SK-N-SH (cell line): ENCODE measurements around the gene NPTX1. TPM values are rescaled to one million over a fixed set of nuclear protein-coding genes. Genes with fewer than 3 reads are reported as not detected.

Experiments used
- CTCF ChIA-PET: fragments of 300-600, 350-600 bp; formaldehyde crosslinking; extraction: SDS; loops from one replicate; lab custom pipeline; 2021; lab: Yijun Ruan, JAX
- POLR2A ChIA-PET: fragments of 350-600 bp; sonication (Branson Sonifier 250); formaldehyde crosslinking; extraction: SDS; loops from one replicate; lab custom pipeline; 2020; ENCODE audit warnings: antibody characterized with exemption, inconsistent platforms; lab: Yijun Ruan, JAX
- DNase-seq: peaks from one replicate; pipeline ENCODE4 v3.0.0; 2012
- H2AFZ ChIP-seq: fragments of 200-600 bp; sonication (generic); 2 replicates; pipeline ENCODE4 v1.8.1; 2016; ENCODE audit warnings: antibody characterized with exemption, mild to moderate bottlenecking, low read depth
- H3F3A ChIP-seq: fragments of 200-600 bp; sonication (generic); replicated peaks from 2 replicates; pipeline ENCODE3; 2016; ENCODE audit warnings: antibody characterized with exemption, mild to moderate bottlenecking; ENCODE audit not compliant: insufficient read depth
- H3K27ac ChIP-seq, 2 experiments: fragments of 200-500 bp in 1 of 2; fragments of 200-600 bp in 1 of 2; sonication (Bioruptor generic) in 1 of 2; sonication (generic), shearing (Covaris generic) in 1 of 2; 2 replicates each; pipeline versions ENCODE4 v1.5.1 to v1.6.1; 2014 to 2016; ENCODE audit warnings: low read depth in 2 of 2, inconsistent platforms in 1 of 2, low read length in 1 of 2, mild to moderate bottlenecking in 1 of 2, mixed read lengths in 1 of 2
- H3K27me3 ChIP-seq: fragments of 200-600 bp; sonication (generic), shearing (Covaris generic); 2 replicates; pipeline ENCODE4 v1.6.1; 2016; ENCODE audit warnings: mixed run types; ENCODE audit not compliant: insufficient read depth
- H3K36me3 ChIP-seq, 2 experiments: fragments of 200-500 bp in 1 of 2; fragments of 200-600 bp in 1 of 2; sonication (Bioruptor generic) in 1 of 2; sonication (generic) in 1 of 2; replicated peaks in 1 of 2; 2 replicates each; pipeline versions ENCODE3 to v1.5.1; 2014 to 2016; ENCODE audit warnings: low read length in 1 of 2, mild to moderate bottlenecking in 1 of 2; ENCODE audit not compliant: insufficient read depth in 2 of 2, control insufficient read depth in 1 of 2
- H3K4me1 ChIP-seq, 2 experiments: fragments of 200-500 bp in 1 of 2; fragments of 200-600 bp in 1 of 2; sonication (Bioruptor generic) in 1 of 2; sonication (generic), shearing (Covaris generic) in 1 of 2; 2 replicates each; pipeline versions ENCODE4 v1.5.1 to v1.6.1; 2014 to 2016; ENCODE audit warnings: low read depth in 1 of 2, low read length in 1 of 2, mixed run types in 1 of 2; ENCODE audit not compliant: insufficient read depth in 2 of 2, control insufficient read depth in 1 of 2
- H3K4me2 ChIP-seq: fragments of 200-600 bp; sonication (generic), shearing (Covaris generic); 2 replicates; pipeline ENCODE4 v1.6.1; 2017; ENCODE audit warnings: mixed run types
- H3K4me3 ChIP-seq, 2 experiments: fragments of 200-500 bp in 1 of 2; fragments of 200-600 bp in 1 of 2; sonication (Bioruptor generic) in 1 of 2; sonication (generic), shearing (Covaris generic) in 1 of 2; 2 replicates each; pipeline versions ENCODE4 v1.5.1 to v1.8.1; 2014 to 2016; ENCODE audit warnings: low read depth in 2 of 2, inconsistent platforms in 1 of 2, low read length in 1 of 2, mild to moderate bottlenecking in 1 of 2, mixed read lengths in 1 of 2, moderate library complexity in 1 of 2
- H3K79me2 ChIP-seq: fragments of 200-600 bp; sonication (generic); 2 replicates; pipeline ENCODE4 v1.8.1; 2017; ENCODE audit warnings: mild to moderate bottlenecking; ENCODE audit not compliant: insufficient read depth
- H3K9ac ChIP-seq: fragments of 200-600 bp; sonication (generic); 2 replicates; pipeline ENCODE4 v1.6.1; 2017; ENCODE audit warnings: mixed run types
- H3K9me2 ChIP-seq: fragments of 200-600 bp; sonication (generic); 2 replicates; pipeline ENCODE4 v1.6.1; 2017; ENCODE audit warnings: mixed run types
- H3K9me3 ChIP-seq: fragments of 200-600 bp; sonication (generic); 2 replicates; pipeline ENCODE4 v1.6.1; 2017; ENCODE audit warnings: mixed run types, mild to moderate bottlenecking, moderate library complexity
- H4K20me1 ChIP-seq: fragments of 200-600 bp; sonication (generic); 2 replicates; pipeline ENCODE4 v1.6.1; 2017; ENCODE audit warnings: mild to moderate bottlenecking, mixed run types; ENCODE audit not compliant: insufficient read depth
- GABPA ChIP-seq: IDR thresholded peaks from 2 replicates; pipeline ENCODE4 v1.4.0; 2012; ENCODE audit warnings: low read depth, mild to moderate bottlenecking
- JUND ChIP-seq: IDR thresholded peaks from 2 replicates; pipeline ENCODE4 v1.4.0; 2012
- SIN3A ChIP-seq: IDR thresholded peaks from 2 replicates; pipeline ENCODE4 v1.6.1; 2012; ENCODE audit warnings: low read depth, mild to moderate bottlenecking, low read length, moderate library complexity, borderline replicate concordance
- YY1 ChIP-seq: IDR thresholded peaks from 2 replicates; pipeline ENCODE4 v1.4.0; 2012; ENCODE audit warnings: low read depth, mild to moderate bottlenecking
- WGBS: methylation state at CpG from one replicate; pipeline ENCODE4 v1.1.6; 2017; ENCODE audit warnings: low lambda C conversion rate; 5-methylcytosine and 5-hydroxymethylcytosine counted together
- polyA plus RNA-seq, 3 experiments: library from polyadenylated mRNA; depleted of rRNA; stranded (reverse); fragments of >200 nt; gene quantifications; 2 replicates each; pipeline ENCODE4 v1.2.3, GENCODE V29; 2012
- TF ChIP-seq, protein P1 (sequence below): fragments of 150-350 bp; IDR thresholded peaks from 2 replicates; pipeline ENCODE4 v1.6.1; 2017; ENCODE audit warnings: antibody characterized with exemption, low read length, low read depth, borderline replicate concordance
- TF ChIP-seq, protein P2 (sequence below): fragments of 200-600 bp; sonication (generic); IDR thresholded peaks from 2 replicates; pipeline ENCODE4 v1.6.1; 2017; ENCODE audit warnings: antibody characterized with exemption, mild to moderate bottlenecking, moderate library complexity
- TF ChIP-seq, protein P3 (sequence below): fragments of 150-350 bp; IDR thresholded peaks from 2 replicates; pipeline ENCODE4 v1.6.1; 2016; ENCODE audit warnings: mild to moderate bottlenecking, low read depth, low read length
- TF ChIP-seq, protein P4 (sequence below): IDR thresholded peaks from 2 replicates; pipeline ENCODE4 v1.4.0; 2012; ENCODE audit warnings: low read depth, borderline replicate concordance

NPTX1 gene
- polyA plus RNA-seq, 1 of the 3 experiments (the other 2 are of a cell fraction) = 0.05 TPM

DNA sequence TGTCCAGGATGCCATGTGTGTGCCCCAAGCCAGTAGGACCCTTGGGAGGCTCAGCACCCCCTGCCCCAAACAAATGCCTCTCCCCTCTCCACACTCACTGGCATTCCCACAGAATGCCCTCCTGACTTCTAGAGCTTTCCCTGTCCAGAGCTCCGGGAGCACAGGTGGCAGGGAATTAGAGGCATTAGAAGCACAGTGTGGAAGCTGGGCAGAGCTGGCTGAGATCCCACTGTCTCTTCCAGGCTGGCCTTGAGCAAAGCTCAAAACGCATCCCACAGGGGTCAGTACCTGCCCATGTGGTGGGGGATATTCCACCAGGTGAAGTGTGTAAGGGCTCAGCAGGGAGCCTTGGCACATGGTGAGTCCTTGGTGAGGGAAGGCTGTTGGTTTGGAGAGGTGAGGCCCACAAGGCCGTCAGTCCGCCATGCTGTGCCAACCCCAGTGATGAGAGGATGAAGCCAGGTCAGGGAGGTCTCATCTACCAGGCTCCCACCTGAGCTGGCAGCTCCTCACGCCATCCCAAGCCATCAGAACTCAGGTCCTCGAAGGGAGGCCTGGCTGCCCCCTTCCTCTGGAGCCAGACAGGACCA lies 43.4 kb downstream of the NPTX1 start (continued):
- TF ChIP-seq, protein P1, sequence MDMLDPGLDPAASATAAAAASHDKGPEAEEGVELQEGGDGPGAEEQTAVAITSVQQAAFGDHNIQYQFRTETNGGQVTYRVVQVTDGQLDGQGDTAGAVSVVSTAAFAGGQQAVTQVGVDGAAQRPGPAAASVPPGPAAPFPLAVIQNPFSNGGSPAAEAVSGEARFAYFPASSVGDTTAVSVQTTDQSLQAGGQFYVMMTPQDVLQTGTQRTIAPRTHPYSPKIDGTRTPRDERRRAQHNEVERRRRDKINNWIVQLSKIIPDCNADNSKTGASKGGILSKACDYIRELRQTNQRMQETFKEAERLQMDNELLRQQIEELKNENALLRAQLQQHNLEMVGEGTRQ = no peak
- no peak for TF ChIP-seq GABPA
- TF ChIP-seq, protein P2, sequence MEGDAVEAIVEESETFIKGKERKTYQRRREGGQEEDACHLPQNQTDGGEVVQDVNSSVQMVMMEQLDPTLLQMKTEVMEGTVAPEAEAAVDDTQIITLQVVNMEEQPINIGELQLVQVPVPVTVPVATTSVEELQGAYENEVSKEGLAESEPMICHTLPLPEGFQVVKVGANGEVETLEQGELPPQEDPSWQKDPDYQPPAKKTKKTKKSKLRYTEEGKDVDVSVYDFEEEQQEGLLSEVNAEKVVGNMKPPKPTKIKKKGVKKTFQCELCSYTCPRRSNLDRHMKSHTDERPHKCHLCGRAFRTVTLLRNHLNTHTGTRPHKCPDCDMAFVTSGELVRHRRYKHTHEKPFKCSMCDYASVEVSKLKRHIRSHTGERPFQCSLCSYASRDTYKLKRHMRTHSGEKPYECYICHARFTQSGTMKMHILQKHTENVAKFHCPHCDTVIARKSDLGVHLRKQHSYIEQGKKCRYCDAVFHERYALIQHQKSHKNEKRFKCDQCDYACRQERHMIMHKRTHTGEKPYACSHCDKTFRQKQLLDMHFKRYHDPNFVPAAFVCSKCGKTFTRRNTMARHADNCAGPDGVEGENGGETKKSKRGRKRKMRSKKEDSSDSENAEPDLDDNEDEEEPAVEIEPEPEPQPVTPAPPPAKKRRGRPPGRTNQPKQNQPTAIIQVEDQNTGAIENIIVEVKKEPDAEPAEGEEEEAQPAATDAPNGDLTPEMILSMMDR = no peak
- no peak for TF ChIP-seq JUND
- no peak for TF ChIP-seq YY1
- no peak for TF ChIP-seq SIN3A

DNA sequence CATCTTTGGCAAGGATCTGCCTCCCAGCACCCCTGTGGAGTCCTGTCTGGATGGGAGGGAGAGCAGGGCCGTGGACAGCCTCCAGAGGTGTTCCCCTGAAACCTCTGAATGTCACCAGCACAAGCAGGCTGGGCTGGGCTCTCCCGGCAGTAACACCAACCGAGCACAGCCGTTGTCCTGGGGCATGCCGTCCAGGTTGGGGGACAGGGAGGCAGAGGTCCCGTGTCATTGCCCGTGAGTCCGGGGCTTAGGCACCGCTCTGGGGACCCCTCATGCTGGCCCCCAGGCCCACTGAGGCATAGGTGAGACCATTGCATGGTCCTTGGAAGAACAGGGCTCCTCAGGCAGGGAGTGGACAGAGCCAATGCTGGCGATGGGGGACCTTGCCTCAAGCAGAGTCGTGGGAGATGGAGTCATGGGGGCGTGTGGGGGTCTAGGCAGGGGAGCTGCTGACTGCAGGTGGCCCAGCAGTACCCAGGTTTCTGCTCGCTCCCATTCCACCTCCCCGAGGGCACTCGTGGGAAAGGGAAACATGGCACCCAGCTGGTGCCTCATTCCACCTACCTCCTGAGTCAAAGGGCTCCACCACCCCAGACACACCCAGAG lies 44.0 kb downstream of the NPTX1 start:
- TF ChIP-seq, protein P3, sequence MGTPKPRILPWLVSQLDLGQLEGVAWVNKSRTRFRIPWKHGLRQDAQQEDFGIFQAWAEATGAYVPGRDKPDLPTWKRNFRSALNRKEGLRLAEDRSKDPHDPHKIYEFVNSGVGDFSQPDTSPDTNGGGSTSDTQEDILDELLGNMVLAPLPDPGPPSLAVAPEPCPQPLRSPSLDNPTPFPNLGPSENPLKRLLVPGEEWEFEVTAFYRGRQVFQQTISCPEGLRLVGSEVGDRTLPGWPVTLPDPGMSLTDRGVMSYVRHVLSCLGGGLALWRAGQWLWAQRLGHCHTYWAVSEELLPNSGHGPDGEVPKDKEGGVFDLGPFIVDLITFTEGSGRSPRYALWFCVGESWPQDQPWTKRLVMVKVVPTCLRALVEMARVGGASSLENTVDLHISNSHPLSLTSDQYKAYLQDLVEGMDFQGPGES = no peak
- TF ChIP-seq, protein P4, sequence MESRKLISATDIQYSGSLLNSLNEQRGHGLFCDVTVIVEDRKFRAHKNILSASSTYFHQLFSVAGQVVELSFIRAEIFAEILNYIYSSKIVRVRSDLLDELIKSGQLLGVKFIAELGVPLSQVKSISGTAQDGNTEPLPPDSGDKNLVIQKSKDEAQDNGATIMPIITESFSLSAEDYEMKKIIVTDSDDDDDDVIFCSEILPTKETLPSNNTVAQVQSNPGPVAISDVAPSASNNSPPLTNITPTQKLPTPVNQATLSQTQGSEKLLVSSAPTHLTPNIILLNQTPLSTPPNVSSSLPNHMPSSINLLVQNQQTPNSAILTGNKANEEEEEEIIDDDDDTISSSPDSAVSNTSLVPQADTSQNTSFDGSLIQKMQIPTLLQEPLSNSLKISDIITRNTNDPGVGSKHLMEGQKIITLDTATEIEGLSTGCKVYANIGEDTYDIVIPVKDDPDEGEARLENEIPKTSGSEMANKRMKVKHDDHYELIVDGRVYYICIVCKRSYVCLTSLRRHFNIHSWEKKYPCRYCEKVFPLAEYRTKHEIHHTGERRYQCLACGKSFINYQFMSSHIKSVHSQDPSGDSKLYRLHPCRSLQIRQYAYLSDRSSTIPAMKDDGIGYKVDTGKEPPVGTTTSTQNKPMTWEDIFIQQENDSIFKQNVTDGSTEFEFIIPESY = no peak
- H3K4me2 ChIP-seq = no peak overlapping the region
- POLR2A ChIA-PET = interaction anchor here (1.0 kb wide), 1 partner anchor 22 kb away, joined by 3 read pairs; no protein-coding TSS in a partner anchor

More for the DNA sequence above, 44.0 kb downstream of the NPTX1 start:
- Histone ChIP-seq H3K27me3 (no peaks in the 10 kb centered on the region), H3K9ac (no peak overlapping the region), H2AFZ (no peak overlapping the region), H3K4me1 (no peaks in the 10 kb centered on the region), H3K79me2 (no peaks in the 10 kb centered on the region), H3K27ac (no peak overlapping the region), H3K9me3 (no peaks in the 10 kb centered on the region), H3K4me3 (no peak overlapping the region), H3K9me2 (no peaks in the 10 kb centered on the region), H3K36me3 (peaks cover 3 to 20% of the 10 kb centered on the region in 2 experiments), H3F3A (no peaks in the 10 kb centered on the region), H4K20me1 (no peaks in the 10 kb centered on the region)
- 69% methylated on average over 15 of the region's 15 CpGs for WGBS
- DNase-seq = no peak
- CTCF ChIA-PET = interaction anchor here (0.8 to 2.3 kb wide), 7 partner anchors 10 to 669 kb away, joined by 3 to 8 read pairs (median 3); no protein-coding TSS in a partner anchor
